Jurkat, Clone E6-1 (cell line): ENCODE results near the gene CAMK2A.
A peak's percentile ranks its signal among the peaks of the same experiment; 100 is the strongest.

Source experiments
- DNase-seq: peaks from one replicate; pipeline ENCODE4 v3.0.0-alpha.2; 2011; ENCODE audit warnings: low read depth, low spot score
- H3K4me3 ChIP-seq: 2 replicates; pipeline ENCODE4 v1.5.1; 2011; ENCODE audit warnings: mild to moderate bottlenecking, low read length, control low read depth, moderate library complexity

The CAMK2A gene

GRCh38 chr5:150224483-150225027 is 65.0 kb downstream of the CAMK2A start:
- no peak overlapping the region for H3K4me3 ChIP-seq
- no peak for DNase-seq

GRCh38 chr5:150223474-150223873 is 66.1 kb downstream of the CAMK2A start:
- no peak overlapping the region for H3K4me3 ChIP-seq
- no peak for DNase-seq

- H3K4me3 ChIP-seq, result no peak overlapping the region
- DNase-seq, result no peak
Measured at GRCh38 chr5:150222906-150223305, 66.7 kb downstream of the CAMK2A start.

GRCh38 chr5:150221471-150221870 is 68.1 kb downstream of the CAMK2A start:
- H3K4me3 ChIP-seq, result no peak overlapping the region
- no peak for DNase-seq

GRCh38 chr5:150219861-150220260 is 69.7 kb downstream of the CAMK2A start:
- no peak for DNase-seq
- no peak overlapping the region for H3K4me3 ChIP-seq

- DNase-seq, result no peak
- H3K4me3 ChIP-seq, result no peak overlapping the region
Measured at GRCh38 chr5:150219142-150219541, 70.4 kb downstream of the CAMK2A start.

- DNase-seq, result no peak
- H3K4me3 ChIP-seq, result no peak overlapping the region
Measured at GRCh38 chr5:150218693-150219035, 70.9 kb downstream of the CAMK2A start.

GRCh38 chr5:150217873-150218692 is 71.5 kb downstream of the CAMK2A start:
- peak; percentile 65 for DNase-seq
- no peak overlapping the region for H3K4me3 ChIP-seq

GRCh38 chr5:150217038-150217437 is 72.5 kb downstream of the CAMK2A start:
- H3K4me3 ChIP-seq, result no peak overlapping the region
- no peak for DNase-seq

GRCh38 chr5:150215979-150216944 is 73.3 kb downstream of the CAMK2A start:
- DNase-seq, result no peak
- no peak overlapping the region for H3K4me3 ChIP-seq

- DNase-seq, result no peak
- H3K4me3 ChIP-seq, result no peak overlapping the region
Measured at GRCh38 chr5:150214289-150214688, 75.3 kb downstream of the CAMK2A start.

- H3K4me3 ChIP-seq, result no peak overlapping the region
- DNase-seq, result no peak
Measured at GRCh38 chr5:150213530-150213929, 76.0 kb downstream of the CAMK2A start.

GRCh38 chr5:150211156-150212030 is 78.2 kb downstream of the CAMK2A start:
- no peak for DNase-seq

GRCh38 chr5:150210644-150211043 is 78.9 kb downstream of the CAMK2A start:
- no peak for DNase-seq
- H3K4me3 ChIP-seq, result no peak overlapping the region

More at GRCh38 chr5:150211156-150212030, 78.2 kb downstream of the CAMK2A start:
- H3K4me3 ChIP-seq, result no peak overlapping the region

- DNase-seq, result peak; percentile 35
Measured at GRCh38 chr5:150209099-150209635, 80.4 kb downstream of the CAMK2A start.

GRCh38 chr5:150208187-150209098 is 81.1 kb downstream of the CAMK2A start:
- H3K4me3 ChIP-seq, result no peak overlapping the region
- no peak for DNase-seq

More at GRCh38 chr5:150209099-150209635, 80.4 kb downstream of the CAMK2A start:
- no peak overlapping the region for H3K4me3 ChIP-seq

GRCh38 chr5:150206779-150207115 is 82.8 kb downstream of the CAMK2A start:
- no peak for DNase-seq
- no peak overlapping the region for H3K4me3 ChIP-seq
